Mesothelial cell of epicardium (in vitro differentiated cells): ENCODE results near the gene CACNA2D3. TPM values are rescaled to one million over a fixed set of nuclear protein-coding genes. Genes with fewer than 3 reads are reported as not detected.

Source experiments
- DNase-seq, 2 experiments: peaks; one replicate each; pipeline ENCODE4 v3.0.0; 2021; ENCODE audit warnings: low spot score in 2 of 2; ENCODE audit not compliant: unreplicated experiment in 2 of 2
- H3K27ac Mint-ChIP-seq: 2 replicates; pipeline ENCODE4 v1.8.0; 2021; ENCODE audit warnings: mixed read lengths
- H3K27me3 Mint-ChIP-seq: 2 replicates; pipeline ENCODE4 v1.8.0; 2021; ENCODE audit warnings: low read depth, mixed read lengths
- H3K36me3 Mint-ChIP-seq: 2 replicates; pipeline ENCODE4 v1.8.0; 2021; ENCODE audit warnings: mixed read lengths
- H3K4me1 Mint-ChIP-seq: 2 replicates; pipeline ENCODE4 v1.8.0; 2021; ENCODE audit warnings: mixed read lengths
- H3K4me3 Mint-ChIP-seq: 2 replicates; pipeline ENCODE4 v1.8.0; 2021; ENCODE audit warnings: mild to moderate bottlenecking, moderate library complexity, mixed read lengths
- H3K9me3 Mint-ChIP-seq: 2 replicates; pipeline ENCODE4 v1.8.0; 2021; ENCODE audit warnings: mixed read lengths
- total RNA-seq: library from RNA; stranded (reverse); gene quantifications from 3 replicates; pipeline ENCODE4 v1.2.1, GENCODE V29; 2021
- TF ChIP-seq, protein P1 (sequence below): fragments of 200-600 bp; sonication (generic); IDR thresholded peaks from one replicate; pipeline ENCODE4 v1.5.0; 2021; ENCODE audit warnings: antibody characterized with exemption; ENCODE audit not compliant: unreplicated experiment

The CACNA2D3 gene
- total RNA-seq, 1 donor from 2014 or later = 2.3 TPM

DNA sequence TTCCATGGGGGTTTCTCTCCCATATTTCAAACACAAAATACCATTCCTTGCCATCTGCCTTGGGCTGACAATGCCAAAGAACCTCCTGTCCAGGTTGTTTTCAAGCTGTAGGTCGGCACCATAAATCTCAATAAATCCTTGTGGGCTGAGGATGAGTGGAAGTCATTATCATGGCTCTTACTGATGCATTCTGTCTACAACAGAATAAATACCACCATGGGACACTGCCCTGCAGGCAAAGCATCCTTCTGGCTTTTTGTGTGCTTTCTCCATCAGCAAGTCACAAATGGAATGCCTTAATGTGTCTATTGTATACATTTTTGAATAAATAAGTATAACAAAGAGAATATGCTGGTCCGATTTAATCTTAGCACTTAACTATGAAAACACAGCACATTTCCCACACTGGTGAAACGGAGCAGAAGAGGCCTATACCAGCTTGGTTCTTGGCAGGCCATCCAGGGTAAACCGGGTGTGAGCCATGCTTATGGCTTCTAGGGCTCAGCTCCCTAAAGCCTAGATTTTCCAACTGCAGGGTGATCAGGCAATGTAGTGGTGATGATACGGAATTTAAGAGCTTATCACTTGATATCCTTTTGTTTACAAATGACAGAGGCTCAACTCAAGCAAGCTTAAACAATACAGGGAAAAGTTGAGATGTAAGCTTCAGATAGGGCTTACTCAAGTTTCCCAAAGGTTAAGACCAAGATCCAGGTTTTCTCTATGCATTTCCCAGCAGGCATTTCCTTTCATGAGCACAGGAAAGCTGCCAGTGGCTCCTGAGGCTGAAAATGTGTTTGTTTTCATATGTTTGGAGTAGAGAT lies 938.8 kb downstream of the CACNA2D3 start:
- TF ChIP-seq, protein P1, sequence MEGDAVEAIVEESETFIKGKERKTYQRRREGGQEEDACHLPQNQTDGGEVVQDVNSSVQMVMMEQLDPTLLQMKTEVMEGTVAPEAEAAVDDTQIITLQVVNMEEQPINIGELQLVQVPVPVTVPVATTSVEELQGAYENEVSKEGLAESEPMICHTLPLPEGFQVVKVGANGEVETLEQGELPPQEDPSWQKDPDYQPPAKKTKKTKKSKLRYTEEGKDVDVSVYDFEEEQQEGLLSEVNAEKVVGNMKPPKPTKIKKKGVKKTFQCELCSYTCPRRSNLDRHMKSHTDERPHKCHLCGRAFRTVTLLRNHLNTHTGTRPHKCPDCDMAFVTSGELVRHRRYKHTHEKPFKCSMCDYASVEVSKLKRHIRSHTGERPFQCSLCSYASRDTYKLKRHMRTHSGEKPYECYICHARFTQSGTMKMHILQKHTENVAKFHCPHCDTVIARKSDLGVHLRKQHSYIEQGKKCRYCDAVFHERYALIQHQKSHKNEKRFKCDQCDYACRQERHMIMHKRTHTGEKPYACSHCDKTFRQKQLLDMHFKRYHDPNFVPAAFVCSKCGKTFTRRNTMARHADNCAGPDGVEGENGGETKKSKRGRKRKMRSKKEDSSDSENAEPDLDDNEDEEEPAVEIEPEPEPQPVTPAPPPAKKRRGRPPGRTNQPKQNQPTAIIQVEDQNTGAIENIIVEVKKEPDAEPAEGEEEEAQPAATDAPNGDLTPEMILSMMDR = no peak
- peaks cover 59% of the 10 kb centered on the region for H3K4me1 Mint-ChIP-seq
- peaks cover 4% of the 10 kb centered on the region for H3K9me3 Mint-ChIP-seq
- H3K4me3 Mint-ChIP-seq = no peak overlapping the region
- no peaks in the 10 kb centered on the region for H3K36me3 Mint-ChIP-seq
- H3K27me3 Mint-ChIP-seq = no peaks in the 10 kb centered on the region
- H3K27ac Mint-ChIP-seq = peak overlapping the region; percentile 81
- no peak for DNase-seq

DNA sequence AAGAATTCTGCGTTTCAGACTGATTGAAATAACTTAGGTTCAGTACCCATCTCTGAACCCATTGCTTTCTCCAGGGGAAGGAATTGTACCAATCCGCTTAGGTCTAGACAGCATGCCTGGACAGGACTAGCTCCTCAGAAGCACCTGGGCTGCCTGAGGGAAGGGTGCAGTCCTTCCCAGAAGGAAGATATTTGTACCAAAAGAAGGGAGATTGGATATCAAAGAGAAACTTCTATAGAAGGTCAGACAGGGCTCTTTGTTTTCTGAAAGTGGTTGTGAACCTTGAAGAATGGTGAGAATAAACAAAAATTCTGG lies 939.3 kb downstream of the CACNA2D3 start:
- no peaks in the 10 kb centered on the region for H3K9me3 Mint-ChIP-seq
- no peak overlapping the region for H3K4me3 Mint-ChIP-seq
- H3K36me3 Mint-ChIP-seq = no peaks in the 10 kb centered on the region
- DNase-seq = no peak
- peak overlapping the region; percentile 70 for H3K27ac Mint-ChIP-seq
- peaks cover 65% of the 10 kb centered on the region for H3K4me1 Mint-ChIP-seq
- TF ChIP-seq, protein P1 = no peak
- no peaks in the 10 kb centered on the region for H3K27me3 Mint-ChIP-seq

DNA sequence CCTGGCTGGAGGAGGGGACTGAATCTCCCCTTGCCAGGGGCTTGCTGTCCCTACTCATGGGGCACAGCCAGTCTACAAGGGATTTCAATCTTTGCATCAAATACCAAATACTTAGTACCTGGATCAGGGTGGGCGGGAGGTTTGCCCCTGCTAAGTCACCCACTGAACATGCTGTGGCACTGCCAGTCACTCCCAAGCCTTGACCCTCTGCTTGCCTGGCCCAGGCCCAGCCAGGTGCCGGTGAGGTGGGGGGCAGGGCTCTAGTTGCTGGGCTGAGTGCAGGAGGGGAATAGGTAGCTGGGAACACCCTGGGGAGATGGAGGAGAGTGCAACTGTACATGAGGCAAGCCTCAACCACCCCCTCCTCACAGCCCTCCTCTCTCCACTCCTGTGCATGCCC lies 941.8 kb downstream of the CACNA2D3 start:
- DNase-seq = no peak
- Mint-ChIP-seq H3K27ac (no peak overlapping the region), H3K9me3 (no peaks in the 10 kb centered on the region), H3K4me3 (no peak overlapping the region), H3K27me3 (no peaks in the 10 kb centered on the region), H3K4me1 (peaks cover 61% of the 10 kb centered on the region), H3K36me3 (no peaks in the 10 kb centered on the region)
- TF ChIP-seq, protein P1 = no peak

DNA sequence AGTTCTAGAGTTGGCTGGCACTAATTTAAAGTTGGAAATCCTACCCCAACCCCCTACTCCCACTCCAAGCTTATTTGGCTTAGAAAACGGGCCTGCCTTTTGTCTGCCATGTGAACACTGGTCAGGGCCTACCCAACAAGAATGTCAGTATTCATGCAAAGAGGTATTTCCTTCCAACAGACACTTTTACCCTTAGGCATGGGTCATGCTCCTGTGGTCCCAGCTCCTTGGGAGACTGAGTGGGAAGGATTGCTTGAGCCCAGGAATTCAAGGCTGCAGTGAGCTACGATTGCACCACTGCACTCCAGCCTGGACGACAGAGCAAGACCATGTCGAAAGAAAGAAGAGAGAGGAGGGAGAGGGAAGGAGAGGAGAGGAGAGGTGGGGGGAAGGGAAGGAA lies 943.0 kb downstream of the CACNA2D3 start:
- TF ChIP-seq, protein P1 = no peak
- Mint-ChIP-seq H3K4me3 (no peak overlapping the region), H3K4me1 (peaks cover 64% of the 10 kb centered on the region), H3K36me3 (no peaks in the 10 kb centered on the region), H3K27me3 (no peaks in the 10 kb centered on the region), H3K9me3 (no peaks in the 10 kb centered on the region), H3K27ac (no peak overlapping the region)
- no peak for DNase-seq

DNA sequence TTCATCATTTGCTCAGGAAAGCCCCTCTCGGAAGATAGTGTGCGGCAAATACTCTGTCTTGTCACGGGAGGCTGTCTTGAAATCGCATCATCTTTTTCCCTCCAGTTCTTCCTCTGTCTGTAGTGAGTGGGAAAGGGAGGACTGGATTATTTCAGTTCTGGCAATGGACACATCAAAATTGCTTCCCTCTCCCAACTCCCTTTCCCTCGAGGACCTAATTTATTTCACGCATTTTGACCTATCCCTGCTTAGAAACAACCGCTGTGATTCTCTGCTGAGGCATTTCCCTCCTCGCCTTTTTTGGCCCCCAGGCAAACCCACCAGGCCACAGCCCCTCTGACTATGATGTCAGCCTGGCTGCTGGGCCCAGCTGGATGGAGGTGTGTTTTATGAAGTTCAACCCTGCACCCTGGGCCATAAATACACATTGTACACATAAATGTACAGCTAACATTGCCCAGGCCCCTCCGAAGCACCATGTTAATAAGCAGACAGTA lies 944.2 kb downstream of the CACNA2D3 start:
- Mint-ChIP-seq H3K27ac (peak overlapping the region; percentile 3), H3K4me3 (no peak overlapping the region), H3K9me3 (peaks cover 3% of the 10 kb centered on the region), H3K36me3 (no peaks in the 10 kb centered on the region), H3K4me1 (peaks cover 55% of the 10 kb centered on the region), H3K27me3 (no peaks in the 10 kb centered on the region)
- peak; percentile 50 to 64 for DNase-seq
- TF ChIP-seq, protein P1 = no peak
